GM13977 (cell line): ENCODE measurements around the gene MS4A3.
"Not testable (repeated sequence)": the region's sequence is repeated elsewhere in the genome, so short reads cannot be mapped to it uniquely, and the experiment has no call there.

Experiments used
- DNase-seq: peaks from one replicate; pipeline ENCODE4 v3.0.0; 2012; ENCODE audit warnings: low spot score
- in situ Hi-C: fragments of 300-500 bp; cut with MboI; formaldehyde crosslinking; loops from one replicate; pipeline ENCODE4 v1.12.0; 2022; ENCODE audit warnings: low sequenced_read_pairs, low pct_unique_long_range_greater_than_20kb, mixed read lengths, inconsistent platforms; ENCODE audit not compliant: unreplicated experiment
- TF ChIP-seq, protein P1 (sequence below): IDR thresholded peaks from 2 replicates; pipeline ENCODE4 v1.5.1; 2012; ENCODE audit warnings: mild to moderate bottlenecking, control low read depth; ENCODE audit not compliant: insufficient read depth; ENCODE audit errors: extremely low read depth, missing control alignments

The MS4A3 gene

DNA sequence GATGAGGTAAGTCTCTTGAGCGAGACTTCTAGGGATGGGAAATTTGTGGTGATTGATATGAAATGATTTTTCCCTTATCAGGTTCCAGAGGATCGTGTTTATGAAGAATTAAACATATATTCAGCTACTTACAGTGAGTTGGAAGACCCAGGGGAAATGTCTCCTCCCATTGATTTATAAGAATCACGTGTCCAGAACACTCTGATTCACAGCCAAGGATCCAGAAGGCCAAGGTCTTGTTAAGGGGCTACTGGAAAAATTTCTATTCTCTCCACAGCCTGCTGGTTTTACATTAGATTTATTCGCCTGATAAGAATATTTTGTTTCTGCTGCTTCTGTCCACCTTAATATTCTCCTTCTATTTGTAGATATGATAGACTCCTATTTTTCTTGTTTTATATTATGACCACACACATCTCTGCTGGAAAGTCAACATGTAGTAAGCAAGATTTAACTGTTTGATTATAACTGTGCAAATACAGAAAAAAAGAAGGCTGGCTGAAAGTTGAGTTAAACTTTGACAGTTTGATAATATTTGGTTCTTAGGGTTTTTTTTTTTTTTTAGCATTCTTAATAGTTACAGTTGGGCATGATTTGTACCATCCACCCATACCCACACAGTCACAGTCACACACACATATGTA is 39.1 kb downstream of the MS4A3 start:
- no peak for DNase-seq
- TF ChIP-seq, protein P1, sequence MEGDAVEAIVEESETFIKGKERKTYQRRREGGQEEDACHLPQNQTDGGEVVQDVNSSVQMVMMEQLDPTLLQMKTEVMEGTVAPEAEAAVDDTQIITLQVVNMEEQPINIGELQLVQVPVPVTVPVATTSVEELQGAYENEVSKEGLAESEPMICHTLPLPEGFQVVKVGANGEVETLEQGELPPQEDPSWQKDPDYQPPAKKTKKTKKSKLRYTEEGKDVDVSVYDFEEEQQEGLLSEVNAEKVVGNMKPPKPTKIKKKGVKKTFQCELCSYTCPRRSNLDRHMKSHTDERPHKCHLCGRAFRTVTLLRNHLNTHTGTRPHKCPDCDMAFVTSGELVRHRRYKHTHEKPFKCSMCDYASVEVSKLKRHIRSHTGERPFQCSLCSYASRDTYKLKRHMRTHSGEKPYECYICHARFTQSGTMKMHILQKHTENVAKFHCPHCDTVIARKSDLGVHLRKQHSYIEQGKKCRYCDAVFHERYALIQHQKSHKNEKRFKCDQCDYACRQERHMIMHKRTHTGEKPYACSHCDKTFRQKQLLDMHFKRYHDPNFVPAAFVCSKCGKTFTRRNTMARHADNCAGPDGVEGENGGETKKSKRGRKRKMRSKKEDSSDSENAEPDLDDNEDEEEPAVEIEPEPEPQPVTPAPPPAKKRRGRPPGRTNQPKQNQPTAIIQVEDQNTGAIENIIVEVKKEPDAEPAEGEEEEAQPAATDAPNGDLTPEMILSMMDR: no peak
- in situ Hi-C loops: no loop called here

DNA sequence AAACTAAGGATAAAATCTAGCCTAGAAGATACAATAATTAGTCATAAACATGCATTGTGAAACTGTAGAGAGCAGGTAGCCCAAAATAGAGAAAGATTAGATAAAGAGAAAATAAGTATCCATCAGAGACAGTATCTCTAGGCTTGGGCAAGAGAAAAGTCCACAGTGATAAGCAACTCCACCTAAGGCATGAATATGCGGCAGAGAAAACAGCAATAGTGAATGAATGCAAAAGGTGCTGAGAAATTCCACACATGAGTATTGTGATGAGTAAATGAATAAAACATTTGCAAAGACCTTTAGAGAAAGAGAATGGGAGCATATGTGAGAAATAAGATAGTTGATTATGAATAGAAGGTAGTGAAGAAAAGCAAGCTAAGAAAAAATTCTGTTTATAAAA is 40.7 kb downstream of the MS4A3 start:
- no peak for DNase-seq
- TF ChIP-seq, protein P1: no peak
- in situ Hi-C loops: no loop called here

DNA sequence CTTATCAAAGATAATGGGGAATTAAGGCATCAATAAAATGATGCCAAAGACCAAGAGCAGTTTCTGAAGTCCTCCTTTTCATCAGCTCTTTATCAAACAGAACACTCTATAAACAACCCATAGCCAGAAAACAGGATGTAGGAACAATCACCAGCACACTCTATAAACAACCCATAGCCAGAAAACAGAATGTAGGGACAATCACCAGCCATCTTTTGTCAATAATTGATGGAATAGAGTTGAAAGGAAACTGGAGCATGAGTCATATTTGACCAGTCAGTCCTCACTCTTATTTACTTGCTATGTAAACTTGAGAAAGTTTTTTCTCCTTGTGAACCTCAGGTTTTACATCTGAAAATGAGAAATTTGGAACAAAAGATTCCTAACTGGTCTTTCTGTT is 42.0 kb downstream of the MS4A3 start:
- no peak for DNase-seq
- in situ Hi-C loops: no loop called here
- TF ChIP-seq, protein P1: no peak

DNA sequence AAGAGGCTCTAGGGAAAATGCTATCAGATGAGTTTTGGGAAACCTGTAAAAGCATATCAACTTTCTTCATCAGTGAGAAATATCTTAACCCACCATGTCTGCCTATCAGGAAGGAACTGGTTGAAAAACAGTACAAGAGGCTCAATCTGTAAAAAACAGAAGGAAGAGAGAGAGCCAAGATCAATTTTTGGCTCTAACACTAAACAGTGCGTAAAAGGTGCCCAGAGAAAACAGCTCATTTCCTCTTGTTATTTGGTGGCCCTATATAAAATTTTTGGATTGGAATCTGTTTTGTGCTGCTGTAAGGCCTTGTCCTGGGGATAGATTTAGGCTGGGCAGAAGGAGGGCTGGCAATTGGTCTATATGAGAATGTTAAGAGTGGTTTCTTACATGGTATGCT is 44.1 kb downstream of the MS4A3 start:
- in situ Hi-C loops: no loop called here
- TF ChIP-seq, protein P1: no peak
- no peak for DNase-seq

DNA sequence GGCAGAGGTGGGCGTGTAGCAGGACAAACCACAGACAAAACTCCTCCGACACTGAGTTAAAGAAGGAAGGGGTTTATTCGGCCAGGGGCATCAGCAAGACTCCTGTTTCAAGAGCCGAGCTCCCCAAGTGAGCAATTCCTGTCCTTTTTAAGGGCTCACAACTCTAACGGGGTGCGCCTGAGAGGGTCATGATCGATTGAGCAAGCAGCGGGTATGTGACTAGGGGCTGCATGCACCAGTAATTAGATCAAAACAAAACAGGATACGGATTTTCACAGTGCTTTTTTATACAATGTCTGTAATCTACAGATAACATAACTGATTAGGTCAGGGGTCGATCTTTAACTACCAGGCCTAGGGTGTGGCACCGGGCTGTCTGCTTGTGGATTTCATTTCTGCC is 44.9 kb downstream of the MS4A3 start:
- in situ Hi-C loops, DNase-seq: not testable (repeated sequence)

DNA sequence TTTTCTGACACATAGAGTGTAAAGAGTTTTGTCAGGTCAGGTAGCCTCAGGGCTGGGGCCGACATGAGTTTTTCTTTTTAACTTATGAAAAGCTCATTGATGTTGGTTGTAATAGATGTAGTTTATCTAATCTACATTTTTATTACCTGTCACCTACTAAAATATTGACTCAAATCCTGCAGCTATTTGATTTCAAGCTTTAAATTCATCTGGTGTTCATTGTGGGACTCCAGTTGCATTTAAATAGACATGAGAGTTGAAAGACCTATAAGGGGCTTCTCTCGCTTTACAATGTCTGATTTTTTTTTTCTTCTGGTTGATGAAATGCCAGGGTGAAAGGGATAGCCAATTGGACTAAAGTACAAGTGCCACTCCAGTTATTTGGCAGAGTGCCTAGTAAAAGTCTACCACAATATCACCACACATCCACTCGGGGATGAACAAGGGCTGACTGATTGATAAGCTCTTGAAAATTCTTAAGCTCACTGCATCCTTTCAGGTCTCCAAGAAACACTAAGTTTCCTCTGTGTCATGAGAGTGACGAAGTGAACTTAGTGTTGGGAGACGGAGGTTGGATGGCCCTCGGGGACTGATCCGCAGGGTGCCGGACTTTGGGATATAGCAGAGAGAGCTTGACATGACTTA is 48.1 kb downstream of the MS4A3 start:
- DNase-seq: not testable (repeated sequence)

DNA sequence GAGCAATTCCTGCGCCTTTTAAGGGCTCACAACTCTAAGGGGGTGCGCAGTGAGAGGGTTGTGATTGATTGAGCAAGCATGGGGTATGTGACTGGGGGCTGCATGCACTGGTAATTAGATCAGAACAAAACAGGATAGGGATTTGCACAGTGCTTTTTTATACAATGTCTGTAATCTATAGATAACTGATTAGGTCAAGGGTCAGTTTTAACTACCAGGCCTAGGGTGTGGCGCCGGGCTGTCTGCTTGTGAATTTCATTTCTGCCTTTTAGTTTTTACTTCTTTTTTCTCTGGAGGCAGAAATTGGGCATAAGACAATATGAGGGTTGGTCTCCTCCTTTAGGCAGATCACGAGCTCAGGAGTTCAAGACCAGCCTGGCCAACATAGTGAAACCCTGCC is 52.2 kb downstream of the MS4A3 start:
- DNase-seq, in situ Hi-C loops: not testable (repeated sequence)

More for the DNA sequence above, 48.1 kb downstream of the MS4A3 start:
- in situ Hi-C loops: not testable (repeated sequence)

DNA sequence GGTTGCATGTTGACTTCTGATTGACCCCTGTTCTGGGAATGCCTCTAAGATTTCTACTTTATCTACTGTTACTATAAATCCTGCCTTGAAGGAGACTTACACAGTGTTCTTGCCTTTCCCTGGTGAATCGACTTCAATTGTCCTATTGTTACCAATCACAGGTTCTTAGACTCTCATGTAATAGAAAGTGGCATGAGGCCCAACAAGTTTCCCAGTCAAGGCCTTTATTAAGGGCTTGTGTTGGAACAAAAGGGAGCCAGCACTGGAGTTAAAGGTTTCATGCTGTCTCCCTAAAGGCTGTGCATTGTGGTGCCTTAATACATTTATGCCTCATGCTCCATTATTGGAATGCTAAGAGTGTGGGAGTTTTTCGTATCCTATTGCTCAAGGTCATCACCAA is 55.3 kb downstream of the MS4A3 start:
- DNase-seq: no peak
- TF ChIP-seq, protein P1: no peak
- in situ Hi-C loops: no loop called here
